Measurements from ENCODE around the gene CSTB. TPM values are rescaled to one million over a fixed set of nuclear protein-coding genes. Genes with fewer than 3 reads are reported as not detected.

Gene CSTB
- total and polyA plus RNA-seq, 2 of the 8 experiments (the other 6 are each of a cell fraction or from before 2014, with no cell fraction given): 53.8 to 64.1 TPM

- TF ChIP-seq CHD7 (IDR thresholded peaks at IDR 0.05; ENCODE audit: insufficient replicate concordance, low read length): no peak
- no peak for TF ChIP-seq BRCA1 (IDR thresholded peaks at IDR 0.05; ENCODE audit: low read depth, low read length)
- no peak for TF ChIP-seq TCF12 (IDR thresholded peaks at IDR 0.05; ENCODE audit: low read depth, low read length)
- no peak for TF ChIP-seq SP2 (IDR thresholded peaks at IDR 0.05; ENCODE audit: low read length)
- TF ChIP-seq EZH2 (IDR thresholded peaks at IDR 0.05; ENCODE audit: low read depth, low read length, severe bottlenecking): no peak
- no peak for TF ChIP-seq POLR2A (IDR thresholded peaks at IDR 0.05; ENCODE audit: control extremely low read depth in 1 of 2, low read depth in 2 of 2, low read length in 2 of 2)
- TF ChIP-seq CTBP2 (IDR thresholded peaks at IDR 0.05; ENCODE audit: borderline replicate concordance, insufficient read depth, insufficient read length, low read length): no peak
- TF ChIP-seq JUN (IDR thresholded peaks at IDR 0.05; ENCODE audit: low read depth, low read length): no peak
- no peak for TF ChIP-seq SRF (IDR thresholded peaks at IDR 0.05; ENCODE audit: low read depth, low read length)
Measured at GRCh38 chr21:43771199-43771675, 4.9 kb downstream of the CSTB start (continued).
